HepG2 (cell line): ENCODE data around the gene SCP2D1. TPM values are rescaled to one million over a fixed set of nuclear protein-coding genes. Genes with fewer than 3 reads are reported as not detected.

Experiments used
- ATM ChIP-seq: fragments of 450-650 bp; IDR thresholded peaks from 2 replicates; pipeline ENCODE4 v1.7.1; 2017; ENCODE audit warnings: mild to moderate bottlenecking, borderline replicate concordance
- BHLHE40 ChIP-seq: IDR thresholded peaks from 2 replicates; pipeline ENCODE4 v1.6.1; 2011; ENCODE audit warnings: low read length, improper control_type of control experiment
- CCAR2 ChIP-seq: fragments of 200-400 bp; formaldehyde crosslinking; optimal IDR thresholded peaks from 2 replicates; pipeline ENCODE3; 2018; ENCODE audit warnings: low read depth, mild to moderate bottlenecking, low read length, moderate library complexity
- CENPT ChIP-seq: sonication (generic); formaldehyde crosslinking; IDR thresholded peaks from 2 replicates; pipeline ENCODE4 v1.8.0; 2022; ENCODE audit warnings: low read depth, mild to moderate bottlenecking, moderate library complexity, missing genetic modification reagents
- GPN1 ChIP-seq: sonication (generic); formaldehyde crosslinking; IDR thresholded peaks from 2 replicates; pipeline ENCODE4 v1.5.1; 2020; ENCODE audit warnings: missing genetic modification reagents, borderline replicate concordance
- HHEX ChIP-seq: IDR thresholded peaks from 2 replicates; pipeline ENCODE4 v1.6.1; 2016; ENCODE audit warnings: control low read depth
- HOXA3 ChIP-seq: sonication (generic); formaldehyde crosslinking; IDR thresholded peaks from 2 replicates; pipeline ENCODE4 v1.5.0; 2020; ENCODE audit warnings: missing genetic modification reagents
- HOXA5 ChIP-seq: sonication (generic); formaldehyde crosslinking; IDR thresholded peaks from 2 replicates; pipeline ENCODE4 v1.4.0; 2020; ENCODE audit warnings: missing genetic modification reagents
- MED13 ChIP-seq: sonication (generic); formaldehyde crosslinking; IDR thresholded peaks from 2 replicates; pipeline ENCODE4 v1.5.0; 2020; ENCODE audit warnings: missing genetic modification reagents
- NFYB ChIP-seq: sonication (generic); formaldehyde crosslinking; IDR thresholded peaks from 2 replicates; pipeline ENCODE4 v1.4.0; 2020; ENCODE audit warnings: missing genetic modification reagents
- ONECUT2 ChIP-seq: sonication (generic); formaldehyde crosslinking; IDR thresholded peaks from 2 replicates; pipeline ENCODE4 v1.4.0; 2020; ENCODE audit warnings: missing genetic modification reagents
- PHF5A ChIP-seq: IDR thresholded peaks from one replicate; pipeline ENCODE4 v1.6.1; 2018; ENCODE audit warnings: low read depth, missing genetic modification reagents; ENCODE audit not compliant: unreplicated experiment
- PHF8 ChIP-seq: sonication (generic); formaldehyde crosslinking; IDR thresholded peaks from 2 replicates; pipeline ENCODE4 v1.5.0; 2020; ENCODE audit warnings: missing genetic modification reagents
- PLSCR1 ChIP-seq: sonication (generic); formaldehyde crosslinking; IDR thresholded peaks from 2 replicates; pipeline ENCODE4 v1.5.0; 2020; ENCODE audit warnings: missing genetic modification reagents, mild to moderate bottlenecking, borderline replicate concordance
- RARA ChIP-seq: IDR thresholded peaks from 2 replicates; pipeline ENCODE4 v1.6.1; 2016; ENCODE audit warnings: missing genetic modification reagents, missing compliant biosample characterization
- RBM22 ChIP-seq: fragments of 200-400 bp; formaldehyde crosslinking; optimal IDR thresholded peaks from 2 replicates; pipeline ENCODE3; 2017; ENCODE audit warnings: mild to moderate bottlenecking, low read length, moderate library complexity
- REL ChIP-seq: sonication (generic); formaldehyde crosslinking; conservative IDR thresholded peaks from 2 replicates; pipeline ENCODE4 v1.8.0; 2022; ENCODE audit warnings: mild to moderate bottlenecking, missing genetic modification reagents, moderate library complexity
- SIX1 ChIP-seq: sonication (generic); formaldehyde crosslinking; IDR thresholded peaks from 2 replicates; pipeline ENCODE4 v1.4.0; 2020; ENCODE audit warnings: missing genetic modification reagents, borderline replicate concordance
- SIX4 ChIP-seq: sonication (generic); formaldehyde crosslinking; IDR thresholded peaks from 2 replicates; pipeline ENCODE4 v1.4.0; 2020; ENCODE audit warnings: missing genetic modification reagents
- ZEB1 ChIP-seq: IDR thresholded peaks from 2 replicates; pipeline ENCODE4 v1.6.1; 2012; ENCODE audit warnings: mild to moderate bottlenecking, low read depth, inconsistent platforms; ENCODE audit not compliant: insufficient replicate concordance
- ZMYM3 ChIP-seq: sonication (generic); formaldehyde crosslinking; IDR thresholded peaks from 2 replicates; pipeline ENCODE4 v1.5.1; 2020; ENCODE audit warnings: mild to moderate bottlenecking, missing genetic modification reagents
- ZNF17 ChIP-seq: sonication (generic); formaldehyde crosslinking; IDR thresholded peaks from 2 replicates; pipeline ENCODE4 v1.5.0; 2020; ENCODE audit warnings: mild to moderate bottlenecking, missing genetic modification reagents
- ZNF180 ChIP-seq: sonication (generic); formaldehyde crosslinking; IDR thresholded peaks from 2 replicates; pipeline ENCODE4 v1.4.0; 2020; ENCODE audit warnings: low read depth, missing genetic modification reagents, borderline replicate concordance
- ZNF496 ChIP-seq: sonication (generic); formaldehyde crosslinking; IDR thresholded peaks from 2 replicates; pipeline ENCODE4 v1.8.1; 2023; ENCODE audit warnings: mild to moderate bottlenecking, moderate library complexity, missing genetic modification reagents; ENCODE audit not compliant: insufficient replicate concordance
- ZNF510 ChIP-seq: sonication (generic); formaldehyde crosslinking; IDR thresholded peaks from 2 replicates; pipeline ENCODE4 v1.4.0; 2020; ENCODE audit warnings: low read depth, mild to moderate bottlenecking, missing genetic modification reagents
- ZNF761 ChIP-seq: sonication (generic); formaldehyde crosslinking; conservative IDR thresholded peaks from 2 replicates; pipeline ENCODE4 v1.4.0; 2020; ENCODE audit warnings: mild to moderate bottlenecking, missing genetic modification reagents
- ZNF83 ChIP-seq: sonication (generic); formaldehyde crosslinking; IDR thresholded peaks from 2 replicates; pipeline ENCODE4 v1.4.0; 2020; ENCODE audit warnings: missing genetic modification reagents, mild to moderate bottlenecking, borderline replicate concordance
- ZNF850 ChIP-seq: sonication (generic); formaldehyde crosslinking; conservative IDR thresholded peaks from 2 replicates; pipeline ENCODE4 v1.9.0; 2021; ENCODE audit warnings: mild to moderate bottlenecking, missing genetic modification reagents
- polyA plus RNA-seq, 8 experiments: library from polyadenylated mRNA; depleted of rRNA in 3 of 8; stranded (reverse) in 7 of 8; unstranded in 1 of 8; fragments of >200 nt; fragmentation: Illumina TruSeq in 4 of 8; extraction: Trizol in 4 of 8; gene quantifications; 2 replicates each; pipeline versions ENCODE4 v1.2.1 to v1.2.3, GENCODE V29; 2011 to 2016; ENCODE audit warnings: low read depth in 4 of 8, missing spikeins in 1 of 8, mixed read lengths in 1 of 8; ENCODE audit not compliant: insufficient read depth in 1 of 8
- total RNA-seq, 5 experiments: library from RNA; depleted of rRNA; stranded (reverse); fragments of >200 nt; fragmentation: Illumina TruSeq; extraction: Trizol; gene quantifications; 2 replicates each; pipeline ENCODE4 v1.2.3, GENCODE V29; 2016; ENCODE audit warnings: low read depth in 1 of 5
- TF ChIP-seq, protein P1 (sequence below): sonication (generic); formaldehyde crosslinking; IDR thresholded peaks from 2 replicates; pipeline ENCODE4 v1.4.0; 2020; ENCODE audit warnings: missing genetic modification reagents, mild to moderate bottlenecking, borderline replicate concordance

SCP2D1 gene
- total and polyA plus RNA-seq, 2 of the 13 experiments (the other 11 are each of a cell fraction or from before 2014, with no cell fraction given): not detected

DNA sequence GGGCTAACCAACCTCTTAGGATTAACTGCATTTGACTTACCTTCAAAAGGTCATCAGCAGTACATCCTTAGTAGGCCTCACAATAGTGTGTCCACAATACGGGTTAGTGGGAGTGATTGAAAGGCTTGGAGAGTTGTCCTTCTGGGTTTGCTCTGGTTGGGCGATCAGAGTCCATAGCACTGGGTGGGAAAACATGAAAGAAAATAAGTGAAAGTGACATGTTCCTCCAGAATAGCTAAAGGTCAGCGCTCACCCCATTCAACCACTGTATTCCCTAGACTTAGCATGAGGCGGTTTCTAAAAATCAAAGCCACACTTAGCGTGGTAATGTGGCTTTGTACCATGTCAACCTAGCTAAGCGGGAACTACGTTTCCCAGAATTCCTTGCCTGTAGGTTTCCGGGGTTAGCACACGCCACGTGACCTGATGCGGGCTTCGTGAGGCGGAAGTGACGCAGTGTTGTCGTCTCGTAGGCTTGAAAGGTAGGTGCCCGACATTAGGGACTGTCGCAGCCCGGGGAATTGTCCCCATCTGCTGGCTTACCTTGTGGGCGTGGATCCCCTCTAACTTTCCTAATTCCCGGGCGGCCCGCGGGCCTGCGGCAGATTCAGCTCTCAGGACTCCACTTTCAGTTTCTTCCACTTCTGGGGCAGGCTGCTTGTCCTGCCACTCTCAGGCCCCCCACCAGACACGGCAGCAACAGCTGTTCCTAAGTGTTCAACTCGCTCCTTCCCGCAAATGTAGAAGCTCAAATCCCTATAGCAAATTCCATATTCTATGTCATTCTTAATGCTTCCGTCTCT lies 19.8 kb upstream of the SCP2D1 start (continued):
- TF ChIP-seq, protein P1, sequence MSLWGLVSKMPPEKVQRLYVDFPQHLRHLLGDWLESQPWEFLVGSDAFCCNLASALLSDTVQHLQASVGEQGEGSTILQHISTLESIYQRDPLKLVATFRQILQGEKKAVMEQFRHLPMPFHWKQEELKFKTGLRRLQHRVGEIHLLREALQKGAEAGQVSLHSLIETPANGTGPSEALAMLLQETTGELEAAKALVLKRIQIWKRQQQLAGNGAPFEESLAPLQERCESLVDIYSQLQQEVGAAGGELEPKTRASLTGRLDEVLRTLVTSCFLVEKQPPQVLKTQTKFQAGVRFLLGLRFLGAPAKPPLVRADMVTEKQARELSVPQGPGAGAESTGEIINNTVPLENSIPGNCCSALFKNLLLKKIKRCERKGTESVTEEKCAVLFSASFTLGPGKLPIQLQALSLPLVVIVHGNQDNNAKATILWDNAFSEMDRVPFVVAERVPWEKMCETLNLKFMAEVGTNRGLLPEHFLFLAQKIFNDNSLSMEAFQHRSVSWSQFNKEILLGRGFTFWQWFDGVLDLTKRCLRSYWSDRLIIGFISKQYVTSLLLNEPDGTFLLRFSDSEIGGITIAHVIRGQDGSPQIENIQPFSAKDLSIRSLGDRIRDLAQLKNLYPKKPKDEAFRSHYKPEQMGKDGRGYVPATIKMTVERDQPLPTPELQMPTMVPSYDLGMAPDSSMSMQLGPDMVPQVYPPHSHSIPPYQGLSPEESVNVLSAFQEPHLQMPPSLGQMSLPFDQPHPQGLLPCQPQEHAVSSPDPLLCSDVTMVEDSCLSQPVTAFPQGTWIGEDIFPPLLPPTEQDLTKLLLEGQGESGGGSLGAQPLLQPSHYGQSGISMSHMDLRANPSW (CRISPR knock-in tag): 0 out of 2 replicates have a peak, but pooled peaks have one; percentile 46
- TF ChIP-seq GPN1 (CRISPR knock-in tag) (peak; percentile 57; the same call in 1 of the 2 replicates), ZMYM3 (peak; percentile 65; the same call in 1 of the 2 replicates), RBM22 (no peak), SIX4 (CRISPR knock-in tag) (0 out of 2 replicates have a peak, but pooled peaks have one; percentile 55), ZNF510 (CRISPR knock-in tag) (peak; percentile 95; the same call in 1 of the 2 replicates), ZNF180 (CRISPR knock-in tag) (peak; percentile 89; the same call in 1 of the 2 replicates), ZEB1 (no peak), PLSCR1 (CRISPR knock-in tag) (no peak; the same call in 1 of the 2 replicates), NFYB (CRISPR knock-in tag) (no peak), BHLHE40 (peak; percentile 79), ZNF496 (CRISPR knock-in tag) (no peak), ATM (no peak), ZNF850 (CRISPR knock-in tag) (no peak), HHEX (no peak), ZNF761 (CRISPR knock-in tag) (peak; percentile 82), MED13 (CRISPR knock-in tag) (peak; percentile 67; the same call in 1 of the 2 replicates), REL (CRISPR knock-in tag) (no peak), ZNF17 (no peak), HOXA3 (CRISPR knock-in tag) (peak; percentile 99), CCAR2 (no peak), HOXA5 (CRISPR knock-in tag) (peak; percentile 98), CENPT (CRISPR knock-in tag) (no peak; the same call in 1 of the 2 replicates), PHF5A (CRISPR knock-in tag) (peak; percentile 82), SIX1 (CRISPR knock-in tag) (no peak; the same call in 1 of the 2 replicates), PHF8 (CRISPR knock-in tag) (peak; percentile 93), RARA (peak; percentile 48; the same call in 1 of the 2 replicates), ONECUT2 (CRISPR knock-in tag) (no peak; the same call in 1 of the 2 replicates), ZNF83 (CRISPR knock-in tag) (no peak)
